Hepatocyte (in vitro differentiated cells): Measurements from ENCODE around the gene AK1. TPM values are rescaled to one million over a fixed set of nuclear protein-coding genes. Genes with fewer than 3 reads are reported as not detected.

Experiments
- DNase-seq: peaks from one replicate; pipeline ENCODE4 v3.0.0-alpha.2; 2016; ENCODE audit warnings: low spot score
- H2AFZ ChIP-seq: fragments of 200-600 bp; sonication (generic); 2 replicates; pipeline ENCODE4 v1.6.0; 2016; ENCODE audit warnings: antibody characterized with exemption, mild to moderate bottlenecking
- H3K27ac ChIP-seq: fragments of 200-600 bp; sonication (generic); 2 replicates; pipeline ENCODE4 v1.5.1; 2016; ENCODE audit warnings: mild to moderate bottlenecking
- H3K27me3 ChIP-seq: fragments of 200-600 bp; sonication (generic); 2 replicates; pipeline ENCODE4 v1.6.1; 2016
- H3K36me3 ChIP-seq: fragments of 200-600 bp; sonication (generic); replicated peaks from 2 replicates; pipeline ENCODE4 v1.5.1; 2016; ENCODE audit warnings: low read depth; ENCODE audit not compliant: insufficient read depth
- H3K4me1 ChIP-seq: fragments of 200-600 bp; sonication (generic); 2 replicates; pipeline ENCODE4 v1.5.1; 2016; ENCODE audit warnings: mild to moderate bottlenecking, moderate library complexity; ENCODE audit not compliant: insufficient read depth
- H3K4me2 ChIP-seq: fragments of 200-600 bp; sonication (generic); 2 replicates; pipeline ENCODE4 v1.6.0; 2016
- H3K4me3 ChIP-seq: fragments of 200-600 bp; sonication (generic); 2 replicates; pipeline ENCODE4 v1.5.1; 2016; ENCODE audit warnings: mild to moderate bottlenecking
- H3K79me2 ChIP-seq: fragments of 200-600 bp; sonication (generic); 2 replicates; pipeline ENCODE4 v1.6.0; 2017; ENCODE audit warnings: mild to moderate bottlenecking
- H3K9me2 ChIP-seq: fragments of 200-600 bp; sonication (generic); replicated peaks from 2 replicates; pipeline ENCODE4 v1.6.0; 2017; ENCODE audit warnings: mild to moderate bottlenecking; ENCODE audit not compliant: insufficient read depth
- H3K9me3 ChIP-seq: fragments of 200-600 bp; sonication (generic); 2 replicates; pipeline ENCODE4 v1.5.1; 2016; ENCODE audit warnings: low read depth, mild to moderate bottlenecking
- H4K20me1 ChIP-seq: fragments of 200-600 bp; sonication (generic); 2 replicates; pipeline ENCODE4 v1.6.0; 2016; ENCODE audit warnings: mild to moderate bottlenecking; ENCODE audit not compliant: insufficient read depth, poor library complexity, severe bottlenecking
- EZH2 ChIP-seq: fragments of 200-600 bp; sonication (generic); IDR thresholded peaks from 2 replicates; pipeline ENCODE4 v1.6.1; 2016; ENCODE audit warnings: antibody characterized with exemption, mild to moderate bottlenecking, borderline replicate concordance
- EZH2phosphoT487 ChIP-seq: fragments of 200-600 bp; sonication (generic); IDR thresholded peaks from one replicate; pipeline ENCODE4 v1.6.1; 2018; ENCODE audit warnings: antibody characterized with exemption, mild to moderate bottlenecking, low read depth, moderate library complexity; ENCODE audit not compliant: unreplicated experiment, severe bottlenecking
- WGBS: methylation state at CpG from one replicate; pipeline ENCODE4 v1.1.6; 2016; ENCODE audit warnings: low lambda C conversion rate; ENCODE audit errors: missing lambda C conversion rate; 5-methylcytosine and 5-hydroxymethylcytosine counted together
- polyA plus RNA-seq: library from polyadenylated mRNA; unstranded; fragments of >200 nt; fragmentation: Nextera tagmentation; extraction: Ambion mirVana; gene quantifications from 2 replicates; pipeline ENCODE4 v1.2.1, GENCODE V29; 2016
- total RNA-seq: library from RNA; depleted of rRNA; stranded (reverse); fragments of >200 nt; gene quantifications from 2 replicates; pipeline ENCODE4 v1.2.3, GENCODE V29; 2014
- TF ChIP-seq, protein P1 (sequence below): fragments of 200-600 bp; sonication (generic); IDR thresholded peaks from 2 replicates; pipeline ENCODE4 v1.5.1; 2016; ENCODE audit warnings: antibody characterized with exemption, mild to moderate bottlenecking; ENCODE audit not compliant: poor library complexity

Gene AK1
- total and polyA plus RNA-seq, 2 experiments from 2014 or later = 28.3 to 91.3 TPM

- Histone ChIP-seq H3K79me2 (peaks cover 4% of the 10 kb centered on the region), H3K9me3 (no peaks in the 10 kb centered on the region), H4K20me1 (no peaks in the 10 kb centered on the region), H3K4me2 (peak overlapping the region; percentile 96), H3K27me3 (no peaks in the 10 kb centered on the region), H3K27ac (peak overlapping the region; percentile 47), H2AFZ (no peak overlapping the region), H3K9me2 (no peaks in the 10 kb centered on the region), H3K36me3 (no peaks in the 10 kb centered on the region), H3K4me1 (peaks cover 28% of the 10 kb centered on the region), H3K4me3 (no peak overlapping the region)
- TF ChIP-seq EZH2 (no peak), EZH2phosphoT487 (no peak)
- TF ChIP-seq, protein P1, sequence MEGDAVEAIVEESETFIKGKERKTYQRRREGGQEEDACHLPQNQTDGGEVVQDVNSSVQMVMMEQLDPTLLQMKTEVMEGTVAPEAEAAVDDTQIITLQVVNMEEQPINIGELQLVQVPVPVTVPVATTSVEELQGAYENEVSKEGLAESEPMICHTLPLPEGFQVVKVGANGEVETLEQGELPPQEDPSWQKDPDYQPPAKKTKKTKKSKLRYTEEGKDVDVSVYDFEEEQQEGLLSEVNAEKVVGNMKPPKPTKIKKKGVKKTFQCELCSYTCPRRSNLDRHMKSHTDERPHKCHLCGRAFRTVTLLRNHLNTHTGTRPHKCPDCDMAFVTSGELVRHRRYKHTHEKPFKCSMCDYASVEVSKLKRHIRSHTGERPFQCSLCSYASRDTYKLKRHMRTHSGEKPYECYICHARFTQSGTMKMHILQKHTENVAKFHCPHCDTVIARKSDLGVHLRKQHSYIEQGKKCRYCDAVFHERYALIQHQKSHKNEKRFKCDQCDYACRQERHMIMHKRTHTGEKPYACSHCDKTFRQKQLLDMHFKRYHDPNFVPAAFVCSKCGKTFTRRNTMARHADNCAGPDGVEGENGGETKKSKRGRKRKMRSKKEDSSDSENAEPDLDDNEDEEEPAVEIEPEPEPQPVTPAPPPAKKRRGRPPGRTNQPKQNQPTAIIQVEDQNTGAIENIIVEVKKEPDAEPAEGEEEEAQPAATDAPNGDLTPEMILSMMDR = no peak
- no peak for DNase-seq
- 80% methylated on average over 15 of the region's 16 CpGs for WGBS
These were observed 19.1 kb upstream of the AK1 start for GRCh38 chr9:127896395-127897192.

DNA sequence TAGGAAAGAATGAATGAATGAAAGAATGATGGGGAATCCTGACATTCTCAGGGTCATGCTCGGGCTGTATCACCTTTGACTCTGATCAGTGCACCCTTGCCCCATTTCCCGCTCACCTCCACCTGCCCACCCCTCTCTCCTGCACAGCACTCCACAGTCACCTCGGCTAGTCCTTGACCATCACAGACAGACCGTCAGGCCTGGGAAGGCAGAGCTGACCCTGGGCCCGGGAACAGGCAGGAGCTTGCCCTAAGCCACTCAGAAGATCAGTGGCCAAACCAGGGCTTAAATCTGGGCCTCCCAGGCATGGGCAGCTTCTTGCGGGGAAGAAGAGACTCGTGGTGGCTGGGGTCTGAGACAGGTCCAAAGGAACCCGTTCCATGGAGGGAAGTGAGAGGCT lies 18.3 kb upstream of the AK1 start:
- Histone ChIP-seq H3K79me2 (peaks cover 4% of the 10 kb centered on the region), H3K4me1 (peaks cover 28% of the 10 kb centered on the region), H3K9me3 (no peaks in the 10 kb centered on the region), H3K9me2 (no peaks in the 10 kb centered on the region), H2AFZ (no peak overlapping the region), H3K36me3 (no peaks in the 10 kb centered on the region), H3K27ac (no peak overlapping the region), H4K20me1 (no peaks in the 10 kb centered on the region), H3K4me3 (no peak overlapping the region), H3K4me2 (no peak overlapping the region), H3K27me3 (no peaks in the 10 kb centered on the region)
- DNase-seq = no peak
- WGBS = 97% methylated on average over 8 of the region's 8 CpGs
- TF ChIP-seq EZH2phosphoT487 (no peak), EZH2 (no peak)
- TF ChIP-seq, protein P1 = no peak

DNA sequence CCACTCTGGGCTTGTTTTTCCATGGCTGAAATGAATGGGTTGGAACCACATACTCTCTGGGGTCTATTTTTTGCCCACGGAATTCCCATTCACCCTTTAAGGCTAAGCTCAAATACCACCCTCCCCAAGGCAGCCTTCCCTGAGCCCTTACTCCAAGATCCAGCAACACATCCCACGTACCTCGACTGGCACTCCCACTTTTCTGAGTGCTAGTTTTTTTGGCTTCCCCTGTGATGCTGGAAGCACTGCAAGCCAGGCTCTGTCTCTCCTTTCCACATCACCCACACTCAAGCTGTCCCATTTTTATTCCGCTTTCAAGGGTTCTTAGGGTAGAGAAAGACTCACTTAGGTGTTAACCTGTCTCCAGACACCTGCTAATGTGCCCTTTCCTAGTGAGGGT lies 15.9 kb upstream of the AK1 start:
- DNase-seq = no peak
- Histone ChIP-seq H3K4me2 (no peak overlapping the region), H3K4me1 (peaks cover 17% of the 10 kb centered on the region), H3K27me3 (no peaks in the 10 kb centered on the region), H3K9me3 (no peaks in the 10 kb centered on the region), H3K36me3 (no peaks in the 10 kb centered on the region), H3K9me2 (no peaks in the 10 kb centered on the region), H3K79me2 (no peaks in the 10 kb centered on the region), H2AFZ (no peak overlapping the region), H3K27ac (no peak overlapping the region), H3K4me3 (no peak overlapping the region), H4K20me1 (no peaks in the 10 kb centered on the region)
- 97% methylated on average over 4 of the region's 4 CpGs for WGBS
- no peak for TF ChIP-seq EZH2
- TF ChIP-seq, protein P1 = no peak
- no peak for TF ChIP-seq EZH2phosphoT487
